Epithelial cell of proximal tubule (primary cell): ENCODE measurements around the gene PPP2R5E. TPM values are rescaled to one million over a fixed set of nuclear protein-coding genes. Genes with fewer than 3 reads are reported as not detected.

Source experiments
- DNase-seq: peaks from one replicate; pipeline ENCODE4 v3.0.0-alpha.2; 2011; ENCODE audit warnings: low read depth
- H3K4me3 ChIP-seq: 2 replicates; pipeline ENCODE4 v1.5.1; 2011; ENCODE audit warnings: low read depth, mild to moderate bottlenecking, low read length
- CTCF ChIP-seq: conservative IDR thresholded peaks from 2 replicates; pipeline ENCODE4 v1.5.1; 2012; ENCODE audit warnings: low read depth, mild to moderate bottlenecking, low read length
- total RNA-seq: library from RNA; depleted of rRNA; stranded (reverse); fragments of >200 nt; gene quantifications from 2 replicates; pipeline ENCODE4 v1.2.3, GENCODE V29; 2015

PPP2R5E gene
- total RNA-seq, 1 donor from 2014 or later = 13.3 TPM

DNA sequence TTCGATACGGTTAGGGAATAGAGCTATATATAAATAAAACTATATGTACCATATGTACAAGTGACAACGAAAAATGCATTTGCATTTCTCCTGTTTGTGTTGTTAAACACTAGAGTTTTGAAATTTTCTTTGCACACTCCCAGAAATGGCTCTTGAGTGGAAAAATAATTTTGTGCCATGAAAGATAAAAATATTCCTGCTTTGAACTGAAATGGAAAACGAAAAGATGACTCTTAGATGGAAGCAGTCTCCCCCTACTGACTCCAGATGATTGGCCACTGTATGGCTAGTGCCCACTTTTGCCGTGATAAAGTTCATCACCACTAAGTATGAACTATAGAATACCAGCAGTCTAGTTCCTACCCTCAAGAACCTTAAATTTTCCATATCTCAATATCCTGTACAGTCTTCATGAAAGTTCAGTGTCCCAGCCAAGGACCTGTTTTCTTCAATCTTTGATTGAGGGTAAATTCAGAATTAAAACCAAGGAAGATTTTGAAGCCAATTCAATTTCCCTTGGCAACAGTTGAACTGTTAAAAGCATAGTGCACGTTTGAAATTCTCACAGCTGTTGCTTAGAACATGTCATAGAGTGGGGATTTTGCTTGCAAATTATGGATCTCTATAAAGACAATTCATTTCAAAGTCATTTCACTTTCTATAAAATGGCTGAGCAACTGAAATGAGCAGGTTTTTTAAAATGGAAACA lies 1.6 kb upstream of the PPP2R5E start:
- no peak for DNase-seq
- H3K4me3 ChIP-seq = peak overlapping the region; percentile 99
- TF ChIP-seq CTCF = peak; percentile 57

DNA sequence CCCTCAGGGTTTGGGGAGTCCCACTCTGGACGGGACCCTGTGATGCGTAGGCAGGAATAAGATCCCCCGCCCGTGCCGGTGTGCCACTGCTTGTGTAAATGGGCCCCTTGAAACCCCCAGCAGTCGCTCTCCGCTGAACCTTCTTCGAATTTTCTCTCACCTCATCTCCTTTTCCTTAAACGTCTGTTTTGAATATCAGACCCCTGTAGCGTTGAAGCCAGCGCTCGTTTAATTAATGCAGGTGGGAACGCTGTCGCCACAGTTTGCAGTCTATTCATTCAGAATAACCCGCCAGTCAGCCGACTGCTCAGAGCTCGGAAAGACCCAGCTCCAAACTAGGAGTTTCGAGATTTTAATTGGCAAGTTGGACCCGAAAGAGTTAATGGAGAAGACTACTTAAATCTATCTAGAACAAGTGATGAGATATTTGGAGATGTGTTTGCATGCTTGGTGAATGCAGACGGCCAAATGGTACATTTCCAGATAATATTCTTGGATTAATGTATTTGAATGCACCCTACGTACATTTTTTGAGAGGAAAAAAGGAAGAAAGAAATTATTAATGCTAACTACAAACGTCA lies 739 bp upstream of the PPP2R5E start:
- DNase-seq = no peak
- TF ChIP-seq CTCF = no peak
- peak overlapping the region; percentile 99 for H3K4me3 ChIP-seq

DNA sequence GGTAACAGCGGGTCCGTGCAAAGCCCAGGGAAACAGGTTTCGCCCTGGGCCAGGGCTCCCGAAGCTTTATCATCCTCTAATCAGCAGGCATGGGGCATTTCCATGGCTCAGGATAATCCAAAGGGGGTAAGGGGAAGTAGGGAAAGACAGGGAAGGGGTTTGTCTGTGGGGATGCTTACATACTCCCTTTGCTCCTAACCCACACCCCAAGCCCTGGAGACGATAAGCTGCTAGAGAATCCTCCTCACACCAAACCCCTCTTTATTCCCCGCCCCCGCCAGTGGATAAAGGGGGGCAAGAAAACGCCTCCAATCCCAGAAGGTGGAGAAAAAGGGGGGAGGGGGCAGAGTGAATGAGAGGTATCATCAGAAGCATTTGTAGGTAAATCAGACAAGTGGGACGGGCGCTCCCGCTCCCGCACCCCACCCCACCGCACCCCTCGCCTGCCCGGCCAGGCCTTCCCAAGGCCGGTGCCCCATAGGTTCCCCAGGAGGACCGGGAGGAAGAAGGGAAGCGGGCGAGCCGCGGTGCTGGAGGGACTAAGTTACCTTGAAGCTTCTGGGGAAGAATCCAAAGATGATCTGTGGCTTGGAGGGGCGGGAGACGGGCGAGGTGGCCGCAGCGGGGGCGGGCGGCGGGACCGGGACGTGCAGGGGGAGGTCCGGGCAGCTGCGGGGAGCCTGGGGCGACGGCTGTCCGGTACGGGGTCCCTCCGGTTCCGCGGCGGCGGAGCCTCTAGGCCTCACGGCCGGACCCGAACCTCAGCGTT lies 762 bp downstream of the PPP2R5E start:
- DNase-seq = no peak
- TF ChIP-seq CTCF = no peak

GRCh38 chr14:63535918-63536317 lies 7.3 kb downstream of the PPP2R5E start:
- DNase-seq = no peak
- no peak overlapping the region for H3K4me3 ChIP-seq
- TF ChIP-seq CTCF = no peak

More for the DNA sequence above, 762 bp downstream of the PPP2R5E start:
- H3K4me3 ChIP-seq = peak overlapping the region; percentile 99

GRCh38 chr14:63533474-63533873 lies 9.7 kb downstream of the PPP2R5E start:
- H3K4me3 ChIP-seq = no peak overlapping the region
- TF ChIP-seq CTCF = no peak
- no peak for DNase-seq

GRCh38 chr14:63524537-63525155 lies 18.5 kb downstream of the PPP2R5E start:
- DNase-seq = peak; percentile 64
- no peak for TF ChIP-seq CTCF
- H3K4me3 ChIP-seq = no peak overlapping the region
